HG03139 (cell line): ENCODE data around the gene VPS41.

Experiments
- ATAC-seq: cut with Tn5 transposase; IDR thresholded peaks from one replicate; pipeline ENCODE4 v1.9.1; 2021; ENCODE audit not compliant: unreplicated experiment

The VPS41 gene

DNA sequence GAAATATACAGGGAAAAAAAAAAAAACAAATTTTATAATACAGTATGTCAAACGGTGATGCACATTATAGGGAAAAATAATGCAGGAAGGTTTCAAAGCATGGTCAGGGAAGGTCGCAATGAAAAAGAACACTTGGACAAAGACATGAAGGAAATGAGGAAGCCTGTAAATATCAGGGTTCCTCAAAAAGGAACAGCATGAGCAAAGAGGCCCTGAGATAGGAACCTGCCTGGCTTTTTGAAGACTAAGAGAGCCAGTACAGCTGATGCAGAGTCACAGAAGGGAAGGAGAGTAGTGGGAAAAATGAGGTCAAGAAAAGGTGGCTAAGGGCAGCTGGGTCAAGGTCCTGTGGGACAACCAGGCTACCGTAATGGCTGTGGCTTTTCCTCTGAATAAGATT, 1.9 kb downstream of the VPS41 start:
- ATAC-seq = no peak

- no peak for ATAC-seq
These were observed 3.8 kb downstream of the VPS41 start for GRCh38 chr7:38905056-38905759.

DNA sequence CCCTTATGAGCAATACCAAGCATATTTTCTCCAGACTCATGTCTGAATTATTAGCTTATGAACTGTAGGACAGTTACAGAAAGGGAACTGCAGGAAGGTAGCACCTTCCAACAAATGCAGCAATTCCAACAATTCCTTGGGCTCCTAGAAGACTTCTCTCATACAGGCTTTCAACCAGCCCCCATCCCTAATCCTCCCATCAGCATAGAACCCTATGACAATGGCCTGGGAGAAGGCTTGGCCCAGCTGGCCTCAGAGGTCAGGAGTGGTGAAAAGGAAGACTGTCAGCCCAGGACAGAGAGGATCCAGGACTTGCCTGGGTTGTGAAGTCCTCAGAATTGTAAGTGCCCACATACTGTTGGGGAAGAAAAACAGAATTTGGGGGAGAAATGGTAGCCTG, 5.9 kb downstream of the VPS41 start:
- no peak for ATAC-seq

DNA sequence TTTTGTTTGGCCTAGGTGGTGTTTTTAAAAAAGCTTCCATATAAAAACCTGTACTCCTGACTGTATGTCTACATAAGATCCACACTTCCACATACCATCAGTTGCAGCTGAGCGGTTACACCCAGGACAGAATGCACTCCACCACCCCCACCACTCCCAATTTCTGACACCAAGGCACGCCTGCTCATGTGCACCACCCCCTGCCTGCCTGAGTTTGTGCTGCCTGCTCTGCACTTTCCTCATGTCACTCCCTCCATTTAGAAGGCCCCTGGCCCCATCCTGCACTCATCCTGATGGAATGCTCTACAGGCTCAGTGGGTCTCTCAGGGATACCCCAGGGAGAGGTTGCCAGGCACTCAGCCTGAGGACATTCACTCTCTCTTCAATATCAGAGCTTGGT, 6.5 kb downstream of the VPS41 start:
- no peak for ATAC-seq

DNA sequence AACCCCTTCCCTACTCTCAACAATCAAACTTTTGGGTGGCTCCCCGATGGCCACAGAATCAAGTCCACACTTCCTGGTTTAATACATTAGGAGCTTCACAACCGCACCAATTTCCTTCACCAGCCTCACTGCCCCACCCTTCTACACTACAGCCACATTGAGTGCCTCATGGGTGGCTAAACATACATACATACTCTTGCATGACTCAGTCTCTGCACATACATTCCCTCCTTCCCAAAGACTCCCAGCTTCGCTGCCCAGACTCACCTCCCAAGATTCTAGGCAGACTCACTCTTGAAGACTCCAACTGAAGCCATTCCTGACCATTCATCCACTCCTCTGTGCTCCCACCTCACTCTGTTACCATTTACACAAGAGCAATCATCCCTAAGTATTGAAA, 15.9 kb downstream of the VPS41 start:
- ATAC-seq = no peak

DNA sequence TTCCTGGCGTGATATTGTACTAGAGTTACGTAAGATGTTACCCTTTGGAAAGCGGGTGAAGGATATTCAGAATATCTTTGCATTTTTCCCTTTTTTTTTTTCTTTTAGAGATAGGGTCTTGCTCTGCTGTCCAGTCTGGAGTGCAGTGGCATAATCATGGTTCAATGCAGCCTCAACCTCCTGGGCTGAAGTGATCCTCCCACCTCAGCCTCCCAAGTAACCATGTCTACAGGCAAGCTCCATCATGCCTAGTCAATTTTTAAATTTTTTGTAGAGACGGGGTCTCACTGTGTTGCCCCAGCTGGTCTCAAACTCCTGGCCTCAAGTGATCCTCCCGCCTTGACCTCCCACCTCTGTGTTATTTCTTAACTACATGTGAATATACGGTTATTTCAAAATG, 18.4 kb downstream of the VPS41 start:
- ATAC-seq = no peak

- ATAC-seq = no peak
These were observed 19.0 kb downstream of the VPS41 start for GRCh38 chr7:38889872-38890432.

- ATAC-seq = no peak
These were observed 19.9 kb downstream of the VPS41 start for GRCh38 chr7:38889079-38889478.

GRCh38 chr7:38886265-38886664, 22.7 kb downstream of the VPS41 start:
- ATAC-seq = no peak

DNA sequence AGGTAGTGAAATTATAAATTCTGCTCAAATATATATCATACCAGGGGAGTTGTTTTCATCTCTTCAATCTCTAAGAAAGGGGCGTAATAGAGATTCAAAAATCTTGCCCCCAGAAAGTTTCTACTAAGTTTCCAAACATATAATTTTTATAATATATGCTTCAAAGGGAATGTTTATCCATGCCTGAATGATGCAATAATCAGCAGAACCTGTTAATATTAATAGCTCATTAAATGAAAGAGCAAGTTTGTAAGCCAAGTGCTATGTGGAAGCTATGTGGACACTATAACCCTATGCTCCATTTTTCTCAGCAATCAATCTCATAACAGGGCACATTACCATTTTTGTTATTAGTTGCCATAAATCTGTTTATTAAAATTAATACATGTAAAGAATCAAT, 25.3 kb downstream of the VPS41 start:
- no peak for ATAC-seq

- no peak for ATAC-seq
These were observed 26.9 kb downstream of the VPS41 start for GRCh38 chr7:38881947-38882684.

DNA sequence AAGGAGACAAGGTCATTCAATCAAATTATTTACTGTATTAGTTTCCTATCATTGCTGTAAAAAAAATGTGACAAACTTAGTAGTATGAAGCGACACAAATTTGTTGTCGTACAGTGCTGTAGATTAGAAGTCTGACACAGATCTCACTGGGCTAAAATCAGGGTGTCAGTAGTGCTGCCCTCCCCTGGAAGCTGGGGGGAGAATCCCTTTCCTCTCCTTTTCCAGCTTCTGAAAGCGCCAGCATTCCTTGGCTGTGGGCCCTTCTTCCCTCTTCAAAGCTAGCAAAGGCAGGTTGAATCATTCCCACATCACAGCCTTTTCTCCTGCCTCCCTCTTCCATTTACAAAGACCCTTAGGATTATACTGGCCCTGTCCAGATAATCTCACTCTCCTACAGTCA, 28.0 kb downstream of the VPS41 start:
- no peak for ATAC-seq

DNA sequence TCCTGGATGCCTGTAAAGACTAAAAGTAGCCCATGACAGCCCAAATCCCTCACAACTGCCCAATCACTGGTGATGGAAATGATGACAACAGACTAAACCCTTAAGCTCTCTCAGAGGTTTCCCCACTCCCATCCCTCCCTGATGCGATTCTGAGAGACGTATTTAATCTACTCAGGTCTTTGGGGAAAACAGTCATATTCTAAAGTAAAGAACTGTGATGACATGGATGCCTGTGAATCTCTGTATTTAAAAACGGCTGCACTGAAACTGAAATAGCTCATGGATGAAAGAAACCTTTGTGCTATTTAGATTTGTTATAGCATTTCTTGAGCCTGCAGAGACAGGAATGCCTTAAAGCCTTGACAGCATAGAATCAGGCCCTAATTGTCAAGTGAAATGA, 28.5 kb downstream of the VPS41 start:
- no peak for ATAC-seq

- ATAC-seq = no peak
These were observed 29.0 kb downstream of the VPS41 start for GRCh38 chr7:38880035-38880434.

DNA sequence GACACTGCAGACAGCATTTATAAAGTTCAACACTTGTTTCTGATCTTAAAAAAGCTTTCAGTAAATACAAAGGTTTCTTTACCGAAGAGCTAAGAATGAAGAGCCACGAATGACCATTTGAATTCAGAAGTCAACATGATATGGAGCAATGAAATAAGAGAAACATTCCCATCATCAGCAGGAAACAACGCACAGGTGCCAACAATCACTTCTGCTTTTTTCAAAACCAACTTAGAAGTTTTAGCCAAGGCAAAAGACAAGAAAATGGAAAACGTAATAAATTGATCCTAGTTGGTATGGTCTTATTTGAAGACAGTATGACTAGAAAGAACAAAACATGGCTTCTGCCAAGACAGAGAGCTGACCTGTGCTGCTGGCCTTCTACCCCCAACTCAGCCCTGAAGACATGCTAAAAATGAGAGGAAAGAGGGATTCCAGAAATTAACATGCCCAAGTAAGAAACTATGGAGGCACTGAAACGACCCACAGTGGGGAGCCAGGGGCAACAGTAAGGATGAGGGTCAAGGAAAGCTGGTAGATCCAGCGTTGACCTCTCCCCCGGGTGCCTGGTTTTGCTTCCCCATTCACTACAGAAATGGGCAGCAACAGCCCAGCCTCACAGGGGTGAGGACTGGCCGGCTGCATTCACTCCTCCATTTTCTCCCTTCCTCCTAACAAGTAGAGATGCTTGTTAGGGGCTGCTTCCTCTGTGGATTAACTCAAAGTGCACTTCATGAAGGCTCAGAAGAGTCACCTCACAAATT, 30.1 kb downstream of the VPS41 start:
- no peak for ATAC-seq

DNA sequence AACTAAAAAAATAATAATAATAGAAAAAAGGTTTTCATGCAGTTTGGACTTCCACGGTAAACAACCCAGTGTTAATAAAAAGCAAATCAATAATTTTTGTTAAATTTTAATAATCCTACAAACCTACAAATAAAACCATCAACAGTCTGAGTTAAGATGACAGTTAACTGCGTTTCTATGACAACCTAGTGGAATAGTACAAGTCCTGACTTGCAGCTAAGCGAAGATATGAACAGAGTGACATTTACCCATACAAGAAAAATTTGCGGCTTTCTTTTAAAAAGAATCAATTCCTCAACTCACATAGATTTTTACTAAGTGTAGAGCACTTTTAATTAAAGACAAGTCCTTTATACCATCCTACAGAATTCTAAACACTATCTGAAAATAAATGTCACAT, 35.6 kb downstream of the VPS41 start:
- no peak for ATAC-seq

DNA sequence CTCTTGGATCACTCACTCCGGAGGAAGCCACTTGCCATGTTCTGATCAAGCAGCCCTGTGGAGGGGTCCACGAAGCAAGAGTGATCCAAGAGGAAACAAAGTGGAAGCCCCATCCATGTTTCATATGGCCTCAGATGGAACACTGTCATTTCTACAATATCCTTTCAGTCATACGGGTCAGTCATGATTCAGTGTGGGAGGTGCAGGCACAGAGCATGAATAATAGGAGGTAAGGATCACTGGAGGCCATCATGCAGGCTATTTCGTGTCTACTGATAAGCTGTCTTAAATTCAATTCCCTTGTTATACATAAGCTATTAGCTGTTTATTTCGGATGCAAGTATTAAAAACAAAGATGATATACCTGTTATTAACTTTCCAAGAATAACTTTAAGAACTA, 36.8 kb downstream of the VPS41 start:
- no peak for ATAC-seq

DNA sequence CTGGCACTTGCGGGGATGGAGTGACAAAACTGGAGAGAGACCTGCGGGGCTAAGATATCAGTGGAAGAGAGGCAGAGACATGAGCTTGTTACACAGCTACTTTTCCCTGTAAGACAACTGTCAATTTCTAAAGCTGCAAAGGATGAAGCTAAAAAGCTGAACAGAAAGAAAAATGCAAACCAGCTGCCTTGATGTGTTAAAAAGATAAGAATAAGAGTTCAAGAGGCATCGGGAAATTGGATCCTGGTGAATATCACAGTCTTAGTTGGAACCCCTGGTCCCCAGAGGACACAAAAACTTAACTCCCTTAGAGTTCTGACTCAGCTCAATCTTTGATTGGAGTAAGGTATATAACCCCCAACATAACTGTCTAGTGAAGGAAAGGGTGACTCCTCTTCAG, 38.8 kb downstream of the VPS41 start:
- no peak for ATAC-seq

GRCh38 chr7:38863601-38864291, 45.2 kb downstream of the VPS41 start:
- no peak for ATAC-seq

DNA sequence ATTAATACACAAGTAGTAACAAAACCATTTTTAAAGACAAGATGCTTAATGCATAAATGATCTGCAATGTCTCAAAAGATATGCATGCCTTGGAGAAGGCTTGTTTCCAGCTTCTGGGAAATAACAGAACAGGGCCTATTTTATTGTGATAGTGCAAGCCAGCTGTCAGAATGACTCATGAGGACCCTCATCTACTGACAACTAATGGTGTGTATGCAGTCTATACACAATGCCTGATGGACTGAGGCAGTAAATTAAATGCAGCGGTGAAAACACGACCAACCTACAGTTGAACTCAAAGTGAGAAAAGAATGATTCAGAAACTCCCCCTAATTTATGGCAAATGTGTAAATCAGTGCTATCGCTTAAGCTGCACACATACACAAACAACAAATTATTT, 46.3 kb downstream of the VPS41 start:
- ATAC-seq = no peak

- no peak for ATAC-seq
These were observed 50.6 kb downstream of the VPS41 start for GRCh38 chr7:38858259-38858884.
